GM19043 (cell line): ENCODE data around the gene MED25.

ENCODE experiments used
- ATAC-seq: cut with Tn5 transposase; IDR thresholded peaks from one replicate; pipeline ENCODE4 v1.9.1; 2021; ENCODE audit warnings: low read depth; ENCODE audit not compliant: unreplicated experiment

The MED25 gene

DNA sequence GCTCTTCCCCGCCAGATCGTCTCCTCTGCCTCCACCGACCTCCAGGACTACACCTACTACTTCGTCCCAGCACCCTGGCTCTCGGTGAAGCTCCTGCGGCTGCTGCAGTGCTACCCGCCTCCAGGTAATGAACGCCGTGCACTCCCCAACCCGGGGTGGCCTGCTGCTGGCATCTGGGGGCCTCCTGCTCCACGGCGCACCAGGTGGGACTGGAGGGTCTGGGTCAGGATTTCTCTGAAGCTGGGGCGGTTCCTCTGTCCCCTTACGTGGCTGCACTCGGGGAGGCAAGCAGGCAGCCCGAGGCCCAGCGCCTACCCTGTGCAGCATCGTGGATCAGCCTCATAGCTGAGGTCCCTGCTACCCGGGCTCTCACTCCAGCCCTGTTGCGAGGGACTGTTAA is 22.5 kb upstream of the MED25 start:
- no peak for ATAC-seq

DNA sequence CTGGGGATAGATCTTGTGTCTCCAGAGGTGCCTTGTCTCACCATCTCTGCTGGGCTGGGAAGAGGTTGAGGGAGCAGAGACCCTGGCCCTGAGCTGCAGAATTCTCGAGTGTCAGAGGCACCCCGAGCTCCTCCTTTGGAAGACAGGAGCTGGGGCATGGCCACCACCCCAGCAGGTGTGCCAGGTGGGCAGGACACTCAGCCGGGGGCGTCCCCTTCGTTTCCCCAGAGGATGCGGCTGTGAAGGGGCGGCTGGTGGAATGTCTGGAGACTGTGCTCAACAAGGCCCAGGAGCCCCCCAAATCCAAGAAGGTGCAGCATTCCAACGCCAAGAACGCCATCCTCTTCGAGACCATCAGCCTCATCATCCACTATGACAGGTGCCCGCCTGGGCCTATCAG is 19.5 kb upstream of the MED25 start:
- ATAC-seq: no peak

DNA sequence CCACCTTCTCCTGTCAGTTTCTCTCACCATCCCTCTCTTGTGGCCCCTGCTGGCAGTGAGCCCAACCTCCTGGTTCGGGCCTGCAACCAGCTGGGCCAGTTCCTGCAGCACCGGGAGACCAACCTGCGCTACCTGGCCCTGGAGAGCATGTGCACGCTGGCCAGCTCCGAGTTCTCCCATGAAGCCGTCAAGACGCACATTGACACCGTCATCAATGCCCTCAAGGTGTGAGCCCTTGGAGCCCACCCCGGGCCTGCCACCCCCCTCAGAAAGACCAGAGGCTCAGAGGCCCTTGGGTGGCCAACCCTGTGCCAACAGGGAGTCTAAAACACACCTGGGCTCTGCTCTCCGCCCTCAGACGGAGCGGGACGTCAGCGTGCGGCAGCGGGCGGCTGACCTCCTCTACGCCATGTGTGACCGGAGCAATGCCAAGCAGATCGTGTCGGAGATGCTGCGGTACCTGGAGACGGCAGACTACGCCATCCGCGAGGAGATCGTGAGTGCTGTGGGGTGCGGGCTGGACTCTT is 18.8 kb upstream of the MED25 start:
- ATAC-seq: no peak

DNA sequence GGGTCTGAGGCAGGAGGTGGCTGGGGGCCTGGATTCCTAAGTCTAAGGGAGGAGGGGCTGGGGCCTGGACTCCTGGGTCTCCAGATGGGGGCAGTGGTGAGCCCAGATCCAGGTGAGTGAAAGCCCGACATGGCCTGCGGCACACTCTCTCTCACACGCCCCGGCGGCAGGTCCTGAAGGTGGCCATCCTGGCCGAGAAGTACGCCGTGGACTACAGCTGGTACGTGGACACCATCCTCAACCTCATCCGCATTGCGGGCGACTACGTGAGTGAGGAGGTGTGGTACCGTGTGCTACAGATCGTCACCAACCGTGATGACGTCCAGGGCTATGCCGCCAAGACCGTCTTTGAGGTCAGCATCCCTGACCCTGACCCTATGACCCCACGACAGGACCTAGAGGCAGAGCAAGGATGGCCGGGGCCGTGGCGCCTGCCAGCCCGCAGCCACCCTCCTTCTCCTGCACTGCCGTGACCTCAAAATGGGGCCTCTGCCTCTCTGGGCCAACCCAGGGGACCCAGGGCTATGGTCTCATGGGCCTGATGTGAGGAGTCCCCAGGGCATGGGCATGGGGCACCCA is 18.2 kb upstream of the MED25 start:
- no peak for ATAC-seq

GRCh38 chr19:49800771-49801170 is 17.3 kb upstream of the MED25 start:
- no peak for ATAC-seq

GRCh38 chr19:49801401-49801888 is 16.6 kb upstream of the MED25 start:
- no peak for ATAC-seq

- no peak for ATAC-seq
Measured at GRCh38 chr19:49801966-49802661, 16.0 kb upstream of the MED25 start.

DNA sequence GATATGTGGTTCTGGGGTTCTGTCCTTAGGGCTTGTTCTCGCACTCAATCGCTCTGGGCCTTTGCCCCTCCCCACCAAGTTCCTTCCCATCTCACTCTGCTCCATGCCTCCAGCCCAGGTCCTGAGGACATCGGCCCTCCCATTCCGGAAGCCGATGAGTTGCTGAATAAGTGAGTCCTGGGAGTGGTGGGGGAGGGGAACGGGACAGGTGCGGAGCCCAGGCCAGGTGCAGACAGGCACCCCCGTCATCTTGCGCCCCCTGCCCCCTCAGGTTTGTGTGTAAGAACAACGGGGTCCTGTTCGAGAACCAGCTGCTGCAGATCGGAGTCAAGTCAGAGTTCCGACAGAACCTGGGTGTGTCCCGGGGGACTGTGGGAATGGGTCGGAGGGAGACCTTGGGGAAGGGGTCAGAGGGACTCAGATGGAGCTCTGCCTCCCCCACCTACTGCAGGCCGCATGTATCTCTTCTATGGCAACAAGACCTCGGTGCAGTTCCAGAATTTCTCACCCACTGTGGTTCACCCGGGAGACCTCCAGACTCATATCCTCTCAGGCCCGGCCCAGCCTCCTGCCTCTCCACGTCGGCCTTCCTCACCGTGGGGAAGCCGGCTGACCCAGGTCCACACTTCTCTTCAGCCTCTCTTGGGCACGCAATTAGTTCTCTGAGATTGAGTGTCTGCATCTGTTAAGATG is 15.1 kb upstream of the MED25 start:
- ATAC-seq: no peak

- no peak for ATAC-seq
Measured at GRCh38 chr19:49803529-49803856, 14.6 kb upstream of the MED25 start.

DNA sequence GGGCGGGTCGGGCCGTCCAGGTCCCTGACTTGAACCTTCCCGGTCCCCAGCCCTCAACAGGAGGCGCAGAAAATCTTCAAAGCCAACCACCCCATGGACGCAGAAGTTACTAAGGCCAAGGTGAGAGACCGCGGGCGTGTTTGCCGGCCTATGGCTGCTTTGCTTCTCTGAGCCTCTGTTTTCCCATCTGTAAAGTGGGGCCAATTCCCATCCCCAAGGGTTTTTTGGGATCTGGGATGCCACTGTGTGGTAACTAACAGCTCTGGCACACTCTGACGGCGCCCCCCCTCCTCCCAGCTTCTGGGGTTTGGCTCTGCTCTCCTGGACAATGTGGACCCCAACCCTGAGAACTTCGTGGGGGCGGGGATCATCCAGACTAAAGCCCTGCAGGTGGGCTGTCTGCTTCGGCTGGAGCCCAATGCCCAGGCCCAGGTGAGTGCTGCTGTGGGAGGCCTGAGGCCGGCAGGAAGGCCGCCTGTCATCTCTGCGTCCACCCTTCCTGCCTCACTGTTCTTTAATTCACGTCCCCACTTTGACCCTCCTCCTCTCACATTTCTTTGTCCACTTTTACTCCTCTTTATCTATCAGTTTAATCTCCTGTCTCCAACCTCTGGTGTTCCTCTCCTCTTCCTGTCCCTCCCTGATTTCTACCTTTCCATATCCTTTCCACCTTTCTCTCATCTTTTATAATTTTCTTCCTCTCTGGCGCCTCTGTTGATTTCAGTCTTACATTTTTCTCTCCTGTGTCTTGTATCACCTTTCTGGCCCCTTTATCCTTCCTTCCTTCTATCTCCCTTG is 12.1 kb upstream of the MED25 start:
- ATAC-seq: no peak

DNA sequence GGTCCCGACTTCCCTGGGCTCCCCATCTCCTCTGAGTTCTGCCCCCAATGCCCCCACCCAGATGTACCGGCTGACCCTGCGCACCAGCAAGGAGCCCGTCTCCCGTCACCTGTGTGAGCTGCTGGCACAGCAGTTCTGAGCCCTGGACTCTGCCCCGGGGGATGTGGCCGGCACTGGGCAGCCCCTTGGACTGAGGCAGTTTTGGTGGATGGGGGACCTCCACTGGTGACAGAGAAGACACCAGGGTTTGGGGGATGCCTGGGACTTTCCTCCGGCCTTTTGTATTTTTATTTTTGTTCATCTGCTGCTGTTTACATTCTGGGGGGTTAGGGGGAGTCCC is 11.5 kb upstream of the MED25 start:
- no peak for ATAC-seq

DNA sequence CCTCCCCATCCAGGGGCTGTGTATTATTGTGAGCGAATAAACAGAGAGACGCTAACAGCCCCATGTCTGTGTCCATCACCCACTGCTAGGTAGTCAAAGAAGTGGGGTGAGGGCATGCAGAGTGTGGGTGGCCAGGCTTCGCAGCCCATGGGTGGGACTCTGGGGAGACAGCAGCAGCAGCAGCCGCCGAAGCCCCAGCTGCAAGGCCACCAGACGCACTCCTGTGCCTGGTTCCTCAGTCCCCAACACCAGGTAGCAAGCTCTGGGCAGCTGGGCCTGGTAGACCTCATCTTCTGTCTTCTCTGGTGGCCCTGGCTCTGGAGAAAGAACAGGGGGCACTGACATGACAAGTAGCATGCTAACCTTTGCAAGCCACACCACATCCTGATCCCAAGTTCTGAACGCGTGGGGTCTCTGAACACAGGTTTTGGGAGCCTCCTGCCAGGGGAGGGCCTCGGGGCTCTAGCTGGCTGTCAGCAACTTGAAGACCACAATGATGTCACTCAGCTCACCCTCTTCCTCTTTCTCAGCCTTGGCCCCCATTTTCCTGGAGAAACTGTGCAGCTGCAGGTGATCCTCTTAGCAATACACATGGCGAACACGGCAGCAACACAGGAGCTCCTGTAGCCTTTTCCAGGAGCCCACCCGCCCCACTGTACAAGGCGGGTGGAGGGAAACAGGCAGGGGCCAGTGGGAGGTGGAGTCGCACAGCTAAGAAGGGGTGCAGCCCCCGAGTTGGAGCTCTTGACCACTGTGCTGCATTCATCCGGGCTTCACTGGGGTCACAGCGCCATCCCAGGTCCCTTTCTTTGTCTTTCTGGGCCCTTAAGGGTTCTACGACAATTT is 10.8 kb upstream of the MED25 start:
- ATAC-seq: no peak

DNA sequence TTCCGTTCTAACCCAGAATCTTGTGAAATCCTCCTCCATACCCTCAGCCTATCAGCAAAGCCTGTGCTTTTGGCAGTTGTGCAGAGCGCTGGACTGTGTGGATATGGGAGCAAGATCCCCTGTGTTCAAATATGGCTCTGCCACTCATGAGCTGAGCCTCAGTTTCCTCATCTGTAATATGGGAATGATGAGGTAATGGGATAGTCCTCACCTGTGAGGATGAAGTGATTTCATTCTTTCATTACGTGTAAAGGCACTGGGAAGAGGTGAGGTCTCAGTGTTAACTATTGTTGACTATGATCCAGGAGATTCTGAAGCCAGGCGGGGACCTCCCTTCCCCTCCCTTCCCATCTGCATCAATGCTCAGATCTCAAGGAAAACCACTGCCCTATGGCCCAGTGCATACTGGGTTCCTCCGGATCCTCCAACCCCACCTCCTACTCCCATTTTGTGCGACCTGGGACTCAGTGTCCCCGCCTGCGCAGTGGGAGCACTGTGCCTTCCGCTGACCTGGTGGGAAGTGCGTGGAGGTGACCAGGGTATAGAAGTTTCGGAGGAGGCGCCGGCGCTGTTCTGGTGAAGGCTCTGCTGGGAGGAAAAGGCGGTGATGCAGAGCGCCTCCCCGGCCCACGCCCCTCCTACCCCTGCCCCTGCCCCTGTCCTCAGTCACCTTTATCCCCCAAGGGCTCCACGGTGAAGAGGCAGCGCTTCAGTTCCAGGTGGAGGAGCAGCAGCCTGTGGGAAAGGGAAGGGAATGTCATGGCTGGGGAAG is 10.0 kb upstream of the MED25 start:
- ATAC-seq: no peak

- ATAC-seq: no peak
Measured at GRCh38 chr19:49808711-49809159, 9.4 kb upstream of the MED25 start.

DNA sequence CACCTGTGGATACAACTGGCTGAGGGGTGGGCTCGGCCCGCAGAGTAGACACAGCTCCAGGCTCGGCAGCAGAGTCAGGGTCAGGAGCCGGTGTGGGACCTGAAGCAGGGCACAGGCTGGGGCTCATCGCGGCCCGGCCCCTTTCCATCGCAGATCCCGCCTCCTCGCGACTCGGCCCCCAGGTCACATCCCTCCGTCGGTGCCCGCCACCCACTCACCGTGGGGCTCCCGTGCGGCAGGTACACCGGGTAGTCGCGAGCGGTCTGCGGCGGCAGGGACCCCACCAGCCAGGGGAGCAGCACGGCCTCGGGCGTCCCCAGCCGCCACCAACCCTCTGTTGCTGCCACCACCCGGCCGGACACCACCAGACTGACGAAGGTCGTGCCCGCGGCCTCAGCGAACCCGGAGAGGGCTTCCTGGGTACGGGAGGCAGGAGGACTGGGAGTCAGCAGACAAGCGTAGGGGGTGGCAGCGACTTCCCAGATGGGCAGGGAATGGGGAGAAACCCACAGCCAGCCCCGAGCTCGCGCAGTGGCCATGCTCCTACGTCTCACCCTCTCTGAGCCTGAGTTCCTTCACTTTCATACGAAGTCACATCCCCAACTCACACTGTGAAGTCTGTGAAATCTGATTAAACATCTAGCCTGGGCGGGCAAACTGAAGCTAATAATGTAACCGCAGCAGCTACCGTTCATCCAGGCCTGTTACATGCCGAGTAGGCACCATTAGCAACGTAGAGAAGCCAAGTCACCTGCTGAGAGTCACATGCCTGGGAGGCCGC is 8.7 kb upstream of the MED25 start:
- no peak for ATAC-seq

DNA sequence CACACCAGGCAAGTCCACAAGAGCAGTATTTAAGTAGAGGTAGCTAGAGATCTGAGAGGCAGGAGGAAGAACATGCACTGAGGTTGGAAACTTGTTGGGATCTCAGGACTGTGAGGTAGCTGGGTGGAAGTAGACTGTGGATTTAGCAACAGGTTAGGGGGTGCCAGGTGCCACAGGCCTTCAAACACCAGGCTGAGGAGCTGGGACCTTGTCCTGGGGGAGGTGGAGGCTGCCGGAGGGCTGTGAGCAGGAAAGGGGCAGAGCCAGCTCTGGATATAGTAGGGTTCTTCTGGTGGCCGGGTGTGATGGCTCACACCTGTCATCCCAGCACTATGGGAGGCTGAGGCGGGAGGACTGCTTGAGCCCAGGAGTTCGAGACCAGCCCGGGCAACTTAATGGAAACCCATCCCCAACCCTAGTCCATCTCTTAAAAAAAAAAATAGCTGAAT is 8.1 kb upstream of the MED25 start:
- ATAC-seq: no peak

DNA sequence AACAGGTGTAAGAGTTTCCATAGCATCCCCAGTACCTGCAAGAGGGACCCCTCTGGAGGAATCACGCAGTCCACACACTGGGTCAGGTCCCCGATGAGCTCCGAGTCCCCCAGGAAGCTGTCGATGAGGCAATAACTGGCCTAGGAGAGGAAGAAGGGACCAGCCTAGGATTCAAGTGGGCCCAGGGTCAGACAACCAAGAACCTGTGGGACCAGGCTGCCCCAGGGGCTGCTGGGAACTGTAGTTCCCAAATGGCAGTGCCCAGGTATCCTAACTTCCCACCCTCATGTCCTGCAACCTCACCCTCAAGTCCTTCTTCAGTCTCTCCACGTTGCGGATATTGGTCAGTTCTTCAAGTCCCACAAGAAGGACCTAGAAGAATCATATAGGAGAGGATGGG is 6.8 kb upstream of the MED25 start:
- no peak for ATAC-seq

GRCh38 chr19:49812452-49812996 is 5.6 kb upstream of the MED25 start:
- no peak for ATAC-seq
